Tibial nerve (tissue), 3 donors: ENCODE data around the gene ZBTB2.

Experiments
- CTCF ChIP-seq, 5 experiments: fragments of 200-600 bp in 3 of 5; fragments of 450-650 bp in 2 of 5; sonication (generic) in 3 of 5; IDR thresholded peaks; one replicate each; pipeline ENCODE4 v1.5.1; 2016 to 2019; ENCODE audit warnings: antibody characterized with exemption in 5 of 5, mild to moderate bottlenecking in 3 of 5, moderate library complexity in 2 of 5
- POLR2A ChIP-seq, 2 donors: fragments of 450-650 bp; IDR thresholded peaks; one replicate each; pipeline ENCODE4 v1.6.1; 2017; ENCODE audit warnings: antibody characterized with exemption in 2 of 2, mild to moderate bottlenecking in 2 of 2, moderate library complexity in 2 of 2

DNA sequence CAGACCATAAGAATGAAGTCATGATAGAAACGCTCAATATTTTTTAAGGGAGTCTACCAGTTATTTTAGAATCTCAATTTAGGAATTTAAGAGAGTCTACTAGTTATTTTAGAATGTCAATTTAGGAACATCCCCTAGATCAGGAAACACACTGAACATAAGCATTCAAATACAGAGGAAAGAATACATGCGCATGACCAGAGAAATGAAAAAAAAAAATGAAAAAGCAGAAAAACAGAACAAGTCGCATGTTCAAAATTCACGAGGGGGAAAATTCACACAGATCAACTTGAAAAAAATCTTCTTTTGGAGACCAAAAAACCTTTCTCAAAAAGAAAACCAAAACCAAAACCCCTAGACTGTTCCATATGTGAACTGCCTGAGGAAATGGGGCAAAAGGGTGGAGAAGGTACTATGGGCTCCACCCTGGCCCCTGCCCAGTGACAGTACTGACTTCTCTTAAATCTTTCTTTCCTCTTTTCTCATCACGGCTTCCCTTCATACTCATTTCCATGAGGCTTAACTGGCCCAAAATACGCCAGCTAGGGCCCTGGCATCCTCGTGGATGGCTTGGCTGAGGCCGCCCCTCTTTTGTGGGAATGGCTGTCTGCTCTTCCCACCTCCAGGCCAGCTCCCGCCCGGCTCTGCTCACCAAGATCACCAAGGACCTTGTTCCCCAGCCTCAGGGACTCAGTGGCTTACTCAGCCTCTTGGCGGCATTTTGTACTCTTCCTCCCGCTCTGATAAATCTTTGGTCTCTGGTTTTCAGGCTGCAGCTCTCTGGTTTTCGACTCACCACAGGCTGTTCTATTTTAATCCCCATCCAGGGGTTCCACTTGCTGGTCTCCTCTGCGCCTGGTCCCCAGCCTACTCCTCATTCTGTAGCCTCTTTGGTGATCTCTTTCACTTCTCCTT, 11.2 kb downstream of the ZBTB2 start:
- TF ChIP-seq POLR2A (IDR thresholded peaks at IDR 0.05) (no peak), CTCF (IDR thresholded peaks at IDR 0.05) (no peak)
